ENCODE data around the gene FCSK. TPM values are rescaled to one million over a fixed set of nuclear protein-coding genes. Genes with fewer than 3 reads are reported as not detected.

Gene FCSK
- total and polyA plus RNA-seq, 2 of the 8 experiments (the other 6 are each of a cell fraction or from before 2014, with no cell fraction given), result 4.6 to 5.1 TPM

- TF ChIP-seq TAF1 (IDR thresholded peaks at IDR 0.05; ENCODE audit: low read depth, low read length) (no peak), EZH2 (IDR thresholded peaks at IDR 0.05; ENCODE audit: low read depth, low read length, severe bottlenecking) (no peak), TBP (IDR thresholded peaks at IDR 0.05; ENCODE audit: low read depth, low read length) (no peak), POLR2A (IDR thresholded peaks at IDR 0.05; ENCODE audit: control extremely low read depth in 1 of 2, low read depth in 2 of 2, low read length in 2 of 2) (no peak)
Measured at GRCh38 chr16:70457446-70458166, 3.2 kb downstream of the FCSK start (continued).
